ENCODE measurements around the gene SESTD1.

SESTD1 gene

DNA sequence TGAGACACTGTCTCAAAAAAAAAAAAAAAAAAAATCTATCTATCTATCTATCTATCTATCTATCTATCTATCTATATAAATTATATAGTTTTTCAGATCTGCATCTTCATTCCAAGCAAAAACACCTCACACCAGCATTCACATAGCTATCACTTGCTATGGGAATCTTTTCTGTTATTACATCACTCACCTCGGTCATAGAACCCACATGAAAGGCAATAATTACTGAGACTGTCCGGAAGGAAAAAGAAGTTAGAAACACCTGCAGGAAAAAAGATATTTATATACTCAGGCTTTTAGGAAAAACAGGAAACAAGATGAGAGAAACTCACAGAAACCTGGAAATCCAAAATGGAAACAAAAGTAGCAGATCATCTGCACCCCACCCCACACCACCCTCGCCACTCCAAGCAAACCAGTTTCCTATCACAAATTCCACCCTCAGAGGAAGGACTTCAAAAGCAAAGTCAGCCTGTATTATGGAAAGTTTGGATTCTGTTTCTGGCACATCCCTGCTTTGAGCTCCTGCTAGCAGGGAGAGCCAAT, 192.7 kb downstream of the SESTD1 start:
- no peak overlapping the region for H3K4me3 Mint-ChIP-seq
- H3K4me1 Mint-ChIP-seq: no peaks in the 10 kb centered on the region
- TF ChIP-seq, protein P1, sequence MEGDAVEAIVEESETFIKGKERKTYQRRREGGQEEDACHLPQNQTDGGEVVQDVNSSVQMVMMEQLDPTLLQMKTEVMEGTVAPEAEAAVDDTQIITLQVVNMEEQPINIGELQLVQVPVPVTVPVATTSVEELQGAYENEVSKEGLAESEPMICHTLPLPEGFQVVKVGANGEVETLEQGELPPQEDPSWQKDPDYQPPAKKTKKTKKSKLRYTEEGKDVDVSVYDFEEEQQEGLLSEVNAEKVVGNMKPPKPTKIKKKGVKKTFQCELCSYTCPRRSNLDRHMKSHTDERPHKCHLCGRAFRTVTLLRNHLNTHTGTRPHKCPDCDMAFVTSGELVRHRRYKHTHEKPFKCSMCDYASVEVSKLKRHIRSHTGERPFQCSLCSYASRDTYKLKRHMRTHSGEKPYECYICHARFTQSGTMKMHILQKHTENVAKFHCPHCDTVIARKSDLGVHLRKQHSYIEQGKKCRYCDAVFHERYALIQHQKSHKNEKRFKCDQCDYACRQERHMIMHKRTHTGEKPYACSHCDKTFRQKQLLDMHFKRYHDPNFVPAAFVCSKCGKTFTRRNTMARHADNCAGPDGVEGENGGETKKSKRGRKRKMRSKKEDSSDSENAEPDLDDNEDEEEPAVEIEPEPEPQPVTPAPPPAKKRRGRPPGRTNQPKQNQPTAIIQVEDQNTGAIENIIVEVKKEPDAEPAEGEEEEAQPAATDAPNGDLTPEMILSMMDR (IDR thresholded peaks at IDR 0.05): no peak
- H3K36me3 Mint-ChIP-seq (ENCODE audit: low read depth): peaks cover 4% of the 10 kb centered on the region
- H3K9me3 Mint-ChIP-seq: peaks cover 22% of the 10 kb centered on the region
- no peak overlapping the region for H3K27ac Mint-ChIP-seq
- no peak for DNase-seq
- H3K27me3 Mint-ChIP-seq (ENCODE audit: low read depth, poor library complexity): no peaks in the 10 kb centered on the region

DNA sequence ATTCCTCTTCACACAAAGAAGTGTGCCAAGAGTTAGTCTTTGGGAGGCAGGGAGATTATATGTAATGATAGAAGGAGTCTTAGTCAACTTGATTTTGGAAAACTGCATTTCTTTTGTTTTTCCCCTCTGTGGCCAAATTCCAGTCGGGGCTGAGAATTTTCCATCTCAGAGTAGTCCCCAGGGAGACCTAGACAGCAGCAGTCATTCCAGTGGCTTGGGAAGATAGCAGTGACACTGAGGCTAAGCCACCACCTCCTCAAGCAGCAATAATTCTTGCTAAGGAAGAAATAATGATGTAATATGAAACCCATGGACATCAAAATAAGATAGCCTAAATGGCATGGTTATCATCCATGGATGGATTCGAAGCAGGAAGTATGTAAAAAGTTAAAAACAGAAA, 193.7 kb downstream of the SESTD1 start:
- H3K9me3 Mint-ChIP-seq: peaks cover 24% of the 10 kb centered on the region
- no peak overlapping the region for H3K4me3 Mint-ChIP-seq
- no peaks in the 10 kb centered on the region for H3K4me1 Mint-ChIP-seq
- H3K27me3 Mint-ChIP-seq (ENCODE audit: low read depth, poor library complexity): no peaks in the 10 kb centered on the region
- peaks cover 7% of the 10 kb centered on the region for H3K36me3 Mint-ChIP-seq (ENCODE audit: low read depth)
- TF ChIP-seq, protein P1 (IDR thresholded peaks at IDR 0.05): no peak
- H3K27ac Mint-ChIP-seq: no peak overlapping the region
- DNase-seq: no peak

DNA sequence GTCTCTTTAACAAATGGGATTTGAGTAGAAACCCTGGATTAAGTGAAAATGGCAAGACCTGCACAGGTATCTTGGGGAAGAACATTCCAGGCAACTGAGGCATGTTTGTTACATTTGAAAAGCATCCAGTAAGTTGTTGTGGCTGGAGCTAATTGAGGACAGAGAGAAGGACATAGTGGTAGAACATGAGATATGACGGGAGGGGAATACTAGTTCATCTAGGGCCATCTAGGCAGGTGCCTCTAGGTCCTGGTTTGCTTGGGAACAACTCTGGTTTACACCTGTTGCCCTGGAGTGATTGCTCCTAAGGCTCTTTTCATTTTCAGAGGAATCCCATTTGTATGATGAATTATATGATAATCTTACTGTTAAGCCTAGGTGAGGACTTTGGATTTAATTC, 194.9 kb downstream of the SESTD1 start:
- peaks cover 30% of the 10 kb centered on the region for H3K9me3 Mint-ChIP-seq
- TF ChIP-seq, protein P1 (IDR thresholded peaks at IDR 0.05): no peak
- DNase-seq: no peak
- H3K4me3 Mint-ChIP-seq: no peak overlapping the region
- peaks cover 12% of the 10 kb centered on the region for H3K36me3 Mint-ChIP-seq (ENCODE audit: low read depth)
- H3K4me1 Mint-ChIP-seq: no peaks in the 10 kb centered on the region
- H3K27ac Mint-ChIP-seq: no peak overlapping the region
- no peaks in the 10 kb centered on the region for H3K27me3 Mint-ChIP-seq (ENCODE audit: low read depth, poor library complexity)

DNA sequence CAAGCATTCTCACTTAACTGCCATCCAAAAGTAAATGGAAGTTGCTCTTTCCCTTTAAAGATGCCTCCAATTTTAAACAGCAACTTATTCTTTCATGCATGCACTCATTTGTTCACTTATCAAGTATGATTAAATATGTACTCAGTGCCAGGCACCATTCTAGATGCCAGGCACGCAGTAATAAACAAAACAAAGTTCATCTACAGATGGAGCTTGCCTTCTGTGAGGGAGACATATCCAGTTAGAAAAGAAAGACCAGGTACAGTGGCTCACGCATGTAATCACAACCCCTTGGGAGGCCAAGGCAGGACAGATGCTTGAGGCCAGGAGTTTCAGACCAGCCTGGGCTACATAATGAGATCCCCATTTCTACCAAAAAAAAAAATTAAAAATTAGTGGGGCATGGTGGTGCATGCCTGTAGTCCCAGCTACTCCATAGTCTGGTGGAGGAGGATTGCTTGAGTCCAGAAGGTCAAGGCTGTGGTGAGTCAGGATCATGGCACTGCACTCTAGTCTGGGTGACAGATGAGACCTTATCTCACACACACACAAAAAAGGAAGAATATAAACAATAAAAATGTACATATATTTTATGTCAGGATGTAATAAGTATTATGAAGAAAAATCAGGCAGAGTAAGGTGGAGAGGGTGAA, 195.5 kb downstream of the SESTD1 start:
- H3K27ac Mint-ChIP-seq: no peak overlapping the region
- H3K4me3 Mint-ChIP-seq: no peak overlapping the region
- H3K36me3 Mint-ChIP-seq (ENCODE audit: low read depth): peaks cover 12% of the 10 kb centered on the region
- peaks cover 35% of the 10 kb centered on the region for H3K9me3 Mint-ChIP-seq
- no peaks in the 10 kb centered on the region for H3K4me1 Mint-ChIP-seq
- no peak for DNase-seq
- TF ChIP-seq, protein P1 (IDR thresholded peaks at IDR 0.05): no peak
- no peaks in the 10 kb centered on the region for H3K27me3 Mint-ChIP-seq (ENCODE audit: low read depth, poor library complexity)

DNA sequence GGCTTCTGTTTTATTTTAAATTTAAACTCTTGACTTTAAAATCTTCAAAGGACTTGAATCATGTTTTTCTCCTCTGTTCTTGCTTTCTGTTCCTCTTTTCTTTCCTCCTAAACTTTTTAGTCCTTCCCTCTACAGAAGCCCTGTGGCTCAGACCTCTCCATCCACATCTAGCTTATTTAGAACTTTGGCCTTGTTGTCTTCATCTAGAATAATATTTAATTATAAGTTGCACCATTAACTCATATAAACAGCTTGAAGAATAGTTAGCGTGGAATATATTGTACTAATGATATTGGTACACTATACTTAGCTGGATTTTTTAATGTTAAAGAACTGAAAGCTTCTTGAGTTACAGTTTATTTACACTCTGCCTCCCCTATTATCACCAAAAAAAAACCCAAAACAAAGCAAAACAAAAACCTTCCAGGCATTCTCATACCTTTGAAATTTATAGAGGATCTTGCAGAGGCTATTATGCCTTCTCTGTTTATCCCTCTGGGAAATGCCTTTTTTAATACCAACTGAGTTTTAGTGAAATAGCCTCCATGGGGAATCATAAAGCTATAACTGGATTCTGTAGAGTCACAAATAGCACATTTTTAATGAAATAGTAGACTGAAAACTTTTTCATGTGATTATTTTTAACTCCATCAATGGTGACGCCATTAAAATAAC, 205.5 kb downstream of the SESTD1 start:
- TF ChIP-seq, protein P1 (IDR thresholded peaks at IDR 0.05): no peak
- no peak overlapping the region for H3K27ac Mint-ChIP-seq
- no peaks in the 10 kb centered on the region for H3K36me3 Mint-ChIP-seq (ENCODE audit: low read depth)
- no peaks in the 10 kb centered on the region for H3K27me3 Mint-ChIP-seq (ENCODE audit: low read depth, poor library complexity)
- no peak overlapping the region for H3K4me3 Mint-ChIP-seq
- peaks cover 13% of the 10 kb centered on the region for H3K9me3 Mint-ChIP-seq
- peaks cover 22% of the 10 kb centered on the region for H3K4me1 Mint-ChIP-seq
- no peak for DNase-seq
